GM04503 (cell line): Measurements from ENCODE around the gene DNASE2B.

Source experiments
- DNase-seq: peaks from one replicate; pipeline ENCODE4 v3.0.0-alpha.2; 2012; ENCODE audit warnings: low read depth

DNASE2B gene

DNA sequence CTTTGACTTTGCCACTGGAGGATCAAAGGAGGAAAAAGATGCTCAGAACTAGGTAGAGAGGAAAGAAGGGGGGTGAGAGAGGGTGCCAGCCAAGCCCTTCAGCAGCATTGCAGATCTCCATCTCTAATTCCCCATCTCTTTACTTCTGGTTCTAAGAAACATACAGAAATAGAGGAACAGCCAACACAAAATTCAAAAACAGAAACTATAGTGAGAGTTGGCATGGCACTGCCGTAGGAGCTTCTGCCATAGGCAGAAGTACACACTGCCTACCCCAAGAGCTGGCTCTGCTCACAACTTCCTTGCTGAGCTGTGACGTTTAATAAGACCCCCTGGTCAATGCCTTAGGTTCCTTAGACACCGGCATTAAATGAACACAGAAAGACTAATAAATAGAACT lies 54.2 kb downstream of the DNASE2B start:
- DNase-seq, result no peak

DNA sequence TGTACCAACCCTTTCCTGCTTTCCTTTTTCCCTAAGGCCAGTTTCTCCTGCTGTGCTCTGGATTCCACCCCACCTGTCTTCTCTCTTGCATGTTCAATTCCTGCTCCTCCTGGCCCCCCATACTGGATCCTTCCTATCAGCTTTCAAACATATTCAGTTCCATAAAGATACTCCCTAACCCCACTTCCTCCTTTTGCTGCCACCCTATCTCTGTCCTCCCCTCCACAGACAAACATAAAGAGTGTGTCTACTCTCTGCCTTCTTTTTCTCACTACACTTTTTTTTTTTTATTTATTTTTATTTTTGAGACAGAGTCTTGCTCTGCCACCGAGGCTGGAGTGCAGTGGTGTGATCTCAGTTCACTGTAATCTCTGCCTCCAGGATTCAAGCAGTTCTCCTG lies 63.8 kb downstream of the DNASE2B start:
- DNase-seq, result no peak
